GM12878 (cell line): ENCODE measurements around the gene KDSR. TPM values are rescaled to one million over a fixed set of nuclear protein-coding genes. Genes with fewer than 3 reads are reported as not detected.

Experiments
- BMI1 ChIP-seq: fragments of 450-650 bp; IDR thresholded peaks from 2 replicates; pipeline ENCODE4 v1.6.1; 2016; ENCODE audit warnings: mild to moderate bottlenecking, moderate library complexity, borderline replicate concordance
- CBX3 ChIP-seq: fragments of 200-600 bp; sonication (generic); IDR thresholded peaks from 2 replicates; pipeline ENCODE4 v1.6.1; 2016; ENCODE audit warnings: low read depth, borderline replicate concordance
- EGR1 ChIP-seq, 2 experiments: IDR thresholded peaks; 1 replicate in 1 of 2; 2 replicates in 1 of 2; pipeline ENCODE4 v1.6.1; 2011 to 2012; ENCODE audit warnings: low read depth in 2 of 2, low read length in 2 of 2, borderline replicate concordance in 1 of 2, mild to moderate bottlenecking in 1 of 2, moderate library complexity in 1 of 2
- FOXM1 ChIP-seq: IDR thresholded peaks from 2 replicates; pipeline ENCODE4 v1.6.1; 2012; ENCODE audit warnings: low read depth, mild to moderate bottlenecking, inconsistent platforms, low read length, moderate library complexity
- HCFC1 ChIP-seq: fragments of 150-350 bp; IDR thresholded peaks from 2 replicates; pipeline ENCODE4 v1.6.1; 2014; ENCODE audit warnings: low read length
- IRF4 ChIP-seq: IDR thresholded peaks from 2 replicates; pipeline ENCODE4 v1.6.1; 2011; ENCODE audit warnings: low read depth, low read length
- MYC ChIP-seq: IDR thresholded peaks from 2 replicates; pipeline ENCODE4 v1.6.1; 2011; ENCODE audit warnings: mild to moderate bottlenecking, low read length, moderate library complexity, inconsistent platforms; ENCODE audit not compliant: insufficient read depth, insufficient replicate concordance, insufficient read length, severe bottlenecking
- NRF1 ChIP-seq: conservative IDR thresholded peaks from 2 replicates; pipeline ENCODE4 v1.6.1; 2011; ENCODE audit warnings: mild to moderate bottlenecking, low read depth, low read length, improper control_type of control experiment
- PAX5 ChIP-seq: IDR thresholded peaks from 2 replicates; pipeline ENCODE4 v1.6.1; 2011; ENCODE audit warnings: low read depth, low read length, borderline replicate concordance
- PRDM15 ChIP-seq: fragments of 450-650 bp; formaldehyde crosslinking; IDR thresholded peaks from 2 replicates; pipeline ENCODE4 v1.4.0; 2020; ENCODE audit warnings: mild to moderate bottlenecking, moderate library complexity
- RAD21 ChIP-seq: IDR thresholded peaks from 2 replicates; pipeline ENCODE4 v1.6.1; 2011; ENCODE audit warnings: mild to moderate bottlenecking, low read depth, low read length, moderate library complexity; ENCODE audit not compliant: insufficient read depth
- RBBP5 ChIP-seq: fragments of 200-600 bp; sonication (generic); conservative IDR thresholded peaks from 2 replicates; pipeline ENCODE4 v1.6.1; 2016
- SIN3A ChIP-seq: IDR thresholded peaks from 2 replicates; pipeline ENCODE4 v1.6.1; 2012; ENCODE audit warnings: low read depth, low read length, improper control_type of control experiment
- SMAD1 ChIP-seq: fragments of 450-650 bp; IDR thresholded peaks from 2 replicates; pipeline ENCODE4 v1.6.1; 2018; ENCODE audit warnings: mild to moderate bottlenecking, low read depth; ENCODE audit not compliant: partially characterized antibody
- SREBF2 ChIP-seq: IDR thresholded peaks from 2 replicates; pipeline ENCODE4 v1.6.1; 2012; ENCODE audit warnings: mild to moderate bottlenecking, low read length
- SRF ChIP-seq, 2 experiments: IDR thresholded peaks; 2 replicates each; pipeline ENCODE4 v1.6.1; 2011; ENCODE audit warnings: low read depth in 2 of 2, low read length in 2 of 2, mild to moderate bottlenecking in 1 of 2, moderate library complexity in 1 of 2
- TARDBP ChIP-seq: IDR thresholded peaks from 2 replicates; pipeline ENCODE4 v1.6.1; 2016; ENCODE audit warnings: borderline replicate concordance
- TCF3 ChIP-seq: IDR thresholded peaks from 2 replicates; pipeline ENCODE4 v1.6.1; 2012; ENCODE audit warnings: low read depth, mild to moderate bottlenecking, low read length, borderline replicate concordance; ENCODE audit not compliant: insufficient read depth
- USF1 ChIP-seq: IDR thresholded peaks from 2 replicates; pipeline ENCODE4 v1.6.1; 2011; ENCODE audit warnings: borderline replicate concordance, low read depth, mild to moderate bottlenecking, moderate library complexity, mixed read lengths, low read length; ENCODE audit not compliant: insufficient read depth; ENCODE audit errors: extremely low read length
- polyA plus RNA-seq, 11 experiments: library from polyadenylated mRNA; depleted of rRNA in 4 of 11; unstranded in 6 of 11; stranded (reverse) in 5 of 11; fragments of >200 nt; fragmentation: Nextera tagmentation in 4 of 11; fragmentation: Illumina TruSeq in 1 of 11; extraction: Ambion mirVana in 4 of 11; extraction: Trizol in 1 of 11; gene quantifications; 1 replicate in 1 of 11; 2 replicates in 10 of 11; pipeline versions ENCODE4 v1.2.1 to v1.2.3, GENCODE V29; 2011 to 2016; ENCODE audit warnings: inconsistent platforms in 2 of 11, missing spikeins in 2 of 11, low read depth in 1 of 11
- total RNA-seq, 4 experiments: library from RNA; depleted of rRNA in 3 of 4; stranded (reverse); fragments of >200 nt in 3 of 4; fragmentation: Illumina TruSeq in 1 of 4; extraction: Trizol in 1 of 4; gene quantifications; 2 replicates each; pipeline versions ENCODE4 v1.2.1 to v1.2.3, GENCODE V29; 2013 to 2021
- TF ChIP-seq, protein P1 (sequence below): fragments of 450-650 bp; IDR thresholded peaks from 2 replicates; pipeline ENCODE4 v1.6.1; 2016; ENCODE audit warnings: mild to moderate bottlenecking

Gene KDSR
- total and polyA plus RNA-seq, 10 of the 15 experiments (the other 5 are each of a cell fraction or from before 2014, with no cell fraction given), result 5.2 to 25.9 (median 14.3) TPM

DNA sequence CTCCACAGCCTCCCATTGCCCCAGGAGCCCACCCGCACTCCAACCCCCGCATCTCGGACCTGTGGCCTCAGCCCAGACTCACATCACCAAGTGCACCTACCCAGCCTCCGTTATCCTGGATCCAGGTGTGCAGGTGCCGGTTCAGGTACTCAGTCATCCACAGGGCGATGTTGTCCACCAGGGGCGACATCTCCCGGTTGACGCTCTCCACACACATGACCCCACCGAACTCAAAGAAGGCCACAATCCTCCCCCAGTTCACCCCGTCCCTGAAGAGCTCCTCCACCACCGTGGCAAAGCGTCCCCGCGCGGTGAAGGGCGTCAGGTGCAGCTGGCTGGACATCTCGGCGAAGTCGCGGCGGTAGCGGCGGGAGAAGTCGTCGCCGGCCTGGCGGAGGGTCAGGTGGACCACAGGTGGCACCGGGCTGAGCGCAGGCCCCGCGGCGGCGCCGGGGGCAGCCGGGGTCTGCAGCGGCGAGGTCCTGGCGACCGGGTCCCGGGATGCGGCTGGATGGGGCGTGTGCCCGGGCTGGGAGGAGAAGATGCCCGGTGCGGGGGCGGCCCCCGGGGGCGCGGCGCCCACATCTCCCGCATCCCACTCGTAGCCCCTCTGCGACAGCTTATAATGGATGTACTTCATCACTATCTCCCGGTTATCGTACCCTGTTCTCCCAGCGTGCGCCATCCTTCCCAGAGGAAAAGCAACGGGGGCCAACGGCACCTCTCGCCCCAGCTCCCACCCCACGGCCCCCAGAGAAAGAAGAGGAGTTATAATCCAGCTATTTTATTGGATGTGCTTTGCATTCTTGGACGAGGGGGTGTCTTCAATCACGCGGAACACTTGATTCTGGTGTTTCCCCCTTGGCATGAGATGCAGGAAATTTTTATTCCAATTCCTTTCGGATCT is 48.8 kb downstream of the KDSR start (continued):
- TF ChIP-seq SRF (IDR thresholded peaks at IDR 0.05; ENCODE audit: low read depth in 2 of 2, low read length in 2 of 2), result 0 out of 4 replicates have a peak, but pooled peaks of 1 of the 2 experiments have one; percentile 50
- peak; percentile 99 for TF ChIP-seq RAD21
- peak in 1 of 2 experiments; percentile 91; a peak in 2 of 3 replicates for TF ChIP-seq EGR1 (IDR thresholded peaks at IDR 0.05; ENCODE audit: borderline replicate concordance in 1 of 2, low read depth in 2 of 2, low read length in 2 of 2)
- no peak for TF ChIP-seq NRF1
- peak; percentile 85; the same call in 1 of the 2 replicates for TF ChIP-seq TARDBP
- TF ChIP-seq MYC, result no peak
- no peak for TF ChIP-seq RBBP5
- TF ChIP-seq SREBF2, result no peak
- no peak for TF ChIP-seq CBX3
- TF ChIP-seq, protein P1, sequence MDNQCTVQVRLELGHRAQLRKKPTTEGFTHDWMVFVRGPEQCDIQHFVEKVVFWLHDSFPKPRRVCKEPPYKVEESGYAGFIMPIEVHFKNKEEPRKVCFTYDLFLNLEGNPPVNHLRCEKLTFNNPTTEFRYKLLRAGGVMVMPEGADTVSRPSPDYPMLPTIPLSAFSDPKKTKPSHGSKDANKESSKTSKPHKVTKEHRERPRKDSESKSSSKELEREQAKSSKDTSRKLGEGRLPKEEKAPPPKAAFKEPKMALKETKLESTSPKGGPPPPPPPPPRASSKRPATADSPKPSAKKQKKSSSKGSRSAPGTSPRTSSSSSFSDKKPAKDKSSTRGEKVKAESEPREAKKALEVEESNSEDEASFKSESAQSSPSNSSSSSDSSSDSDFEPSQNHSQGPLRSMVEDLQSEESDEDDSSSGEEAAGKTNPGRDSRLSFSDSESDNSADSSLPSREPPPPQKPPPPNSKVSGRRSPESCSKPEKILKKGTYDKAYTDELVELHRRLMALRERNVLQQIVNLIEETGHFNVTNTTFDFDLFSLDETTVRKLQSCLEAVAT, result peak; percentile 67
- no peak for TF ChIP-seq PRDM15 (CRISPR knock-in tag)
- TF ChIP-seq BMI1, result no peak
- no peak; the same call in 1 of the 2 replicates for TF ChIP-seq SIN3A
- TF ChIP-seq FOXM1, result no peak
- peak; percentile 63 for TF ChIP-seq SMAD1
- TF ChIP-seq HCFC1, result no peak
- no peak for TF ChIP-seq USF1
- TF ChIP-seq IRF4, result peak; percentile 63
- TF ChIP-seq PAX5, result peak; percentile 49; the same call in 1 of the 2 replicates
- peak; percentile 91 for TF ChIP-seq TCF3
